Central memory CD8-positive, alpha-beta T cell (primary cell): ENCODE measurements around the gene INPP4B.

ENCODE experiments used
- ATAC-seq: fragments of 150-1000 bp; cut with Tn5 transposase; replicated peaks from 2 replicates; pipeline ENCODE4 v1.10.0; 2022; ENCODE audit warnings: mild to moderate bottlenecking, moderate FRiP score, moderate number of reproducible peaks; ENCODE audit not compliant: poor library complexity, severe bottlenecking; ENCODE audit errors: extremely low read depth
- DNase-seq, 2 donors: peaks; one replicate each; pipeline ENCODE4 v3.0.0; 2021; ENCODE audit warnings: low spot score in 2 of 2
- H3K27ac Mint-ChIP-seq: one replicate; pipeline ENCODE4 v1.8.0; 2022; ENCODE audit warnings: low read depth, mild to moderate bottlenecking, moderate library complexity, mixed read lengths
- H3K27me3 Mint-ChIP-seq: one replicate; pipeline ENCODE4 v1.8.0; 2022; ENCODE audit warnings: mixed read lengths
- H3K36me3 Mint-ChIP-seq: one replicate; pipeline ENCODE4 v1.8.0; 2022; ENCODE audit warnings: mild to moderate bottlenecking, moderate library complexity, mixed read lengths; ENCODE audit not compliant: insufficient read depth
- H3K4me1 Mint-ChIP-seq: one replicate; pipeline ENCODE4 v1.8.0; 2022; ENCODE audit warnings: mixed read lengths
- H3K4me3 Mint-ChIP-seq: one replicate; pipeline ENCODE4 v1.8.0; 2022; ENCODE audit warnings: mild to moderate bottlenecking, moderate library complexity, mixed read lengths
- H3K9me3 Mint-ChIP-seq: one replicate; pipeline ENCODE4 v1.8.0; 2022; ENCODE audit warnings: mixed read lengths

Gene INPP4B

DNA sequence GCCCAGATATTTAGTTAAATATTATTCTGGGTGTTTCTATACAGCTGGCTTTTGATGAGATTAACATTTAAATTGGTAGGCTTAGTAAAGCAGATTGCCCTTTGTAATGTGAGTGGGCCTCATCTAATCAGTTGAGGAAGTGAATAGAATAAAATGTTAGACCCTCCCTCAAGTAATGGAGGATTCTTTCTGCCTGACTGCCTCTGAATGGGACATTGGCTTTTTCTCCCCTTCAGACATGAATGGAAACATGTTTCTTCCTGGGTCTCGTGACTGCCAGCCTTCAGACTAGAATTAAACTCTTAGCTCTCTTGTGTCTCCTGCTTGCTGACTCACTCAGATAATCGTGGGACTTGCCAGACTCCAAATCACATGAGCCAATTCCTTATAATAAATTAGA lies 266.7 kb downstream of the INPP4B start:
- no peaks in the 10 kb centered on the region for H3K9me3 Mint-ChIP-seq
- no peak overlapping the region for H3K4me3 Mint-ChIP-seq
- H3K27ac Mint-ChIP-seq: no peak overlapping the region

DNA sequence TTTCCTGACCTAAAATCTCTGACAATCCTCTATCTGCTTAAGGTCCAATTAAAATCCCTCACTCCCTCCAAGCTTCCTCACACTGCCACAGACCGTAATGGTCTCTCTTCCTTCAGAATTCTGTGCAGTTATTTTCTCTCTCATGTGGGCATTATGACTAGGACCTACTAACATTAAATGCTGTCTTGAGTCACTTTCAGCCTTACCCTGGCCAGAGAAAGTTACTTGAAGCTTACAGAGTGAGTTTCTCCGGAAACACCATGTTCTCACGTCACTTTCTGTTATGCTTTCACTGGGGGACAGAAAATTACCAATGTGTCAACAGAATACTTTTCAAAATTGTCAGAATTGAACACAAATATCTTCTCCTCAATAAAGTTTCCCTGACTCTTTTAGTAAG lies 271.8 kb downstream of the INPP4B start:
- Mint-ChIP-seq H3K27ac (peak overlapping the region; percentile 50), H3K4me3 (no peak overlapping the region)
- peak; percentile 43 for ATAC-seq

More for the DNA sequence above, 266.7 kb downstream of the INPP4B start:
- Mint-ChIP-seq H3K4me1 (peaks cover 8% of the 10 kb centered on the region), H3K36me3 (peaks cover 4% of the 10 kb centered on the region), H3K27me3 (no peaks in the 10 kb centered on the region)
- ATAC-seq: no peak
- DNase-seq: no peak

DNA sequence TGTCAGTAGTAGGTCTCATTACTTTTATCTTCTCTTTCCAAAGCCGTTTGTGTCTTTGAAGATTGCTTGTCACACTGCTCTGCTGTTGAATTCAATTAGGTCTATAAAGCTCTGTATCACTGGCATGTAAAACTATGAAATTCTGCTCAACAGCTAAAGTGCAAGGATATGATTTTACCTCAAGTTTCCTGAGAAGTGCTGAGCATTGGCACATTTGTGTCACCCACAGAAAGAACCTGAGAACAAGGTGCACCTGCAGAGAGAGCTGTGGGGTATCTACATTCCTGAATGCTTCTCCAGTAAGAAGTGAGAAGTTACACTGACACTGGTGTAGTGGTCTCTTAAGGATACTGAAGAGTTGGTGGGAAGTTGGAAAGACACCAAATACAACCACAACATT lies 274.0 kb downstream of the INPP4B start:
- peaks cover 2% of the 10 kb centered on the region for H3K36me3 Mint-ChIP-seq
- no peak for ATAC-seq
- no peak for DNase-seq
- H3K27me3 Mint-ChIP-seq: no peaks in the 10 kb centered on the region
- H3K9me3 Mint-ChIP-seq: no peaks in the 10 kb centered on the region
- no peak overlapping the region for H3K4me3 Mint-ChIP-seq
- H3K4me1 Mint-ChIP-seq: peaks cover 24% of the 10 kb centered on the region
- no peak overlapping the region for H3K27ac Mint-ChIP-seq

More for the DNA sequence above, 271.8 kb downstream of the INPP4B start:
- H3K9me3 Mint-ChIP-seq: no peaks in the 10 kb centered on the region
- H3K36me3 Mint-ChIP-seq: peaks cover 2% of the 10 kb centered on the region
- no peaks in the 10 kb centered on the region for H3K27me3 Mint-ChIP-seq
- H3K4me1 Mint-ChIP-seq: peaks cover 18% of the 10 kb centered on the region
- no peak for DNase-seq

DNA sequence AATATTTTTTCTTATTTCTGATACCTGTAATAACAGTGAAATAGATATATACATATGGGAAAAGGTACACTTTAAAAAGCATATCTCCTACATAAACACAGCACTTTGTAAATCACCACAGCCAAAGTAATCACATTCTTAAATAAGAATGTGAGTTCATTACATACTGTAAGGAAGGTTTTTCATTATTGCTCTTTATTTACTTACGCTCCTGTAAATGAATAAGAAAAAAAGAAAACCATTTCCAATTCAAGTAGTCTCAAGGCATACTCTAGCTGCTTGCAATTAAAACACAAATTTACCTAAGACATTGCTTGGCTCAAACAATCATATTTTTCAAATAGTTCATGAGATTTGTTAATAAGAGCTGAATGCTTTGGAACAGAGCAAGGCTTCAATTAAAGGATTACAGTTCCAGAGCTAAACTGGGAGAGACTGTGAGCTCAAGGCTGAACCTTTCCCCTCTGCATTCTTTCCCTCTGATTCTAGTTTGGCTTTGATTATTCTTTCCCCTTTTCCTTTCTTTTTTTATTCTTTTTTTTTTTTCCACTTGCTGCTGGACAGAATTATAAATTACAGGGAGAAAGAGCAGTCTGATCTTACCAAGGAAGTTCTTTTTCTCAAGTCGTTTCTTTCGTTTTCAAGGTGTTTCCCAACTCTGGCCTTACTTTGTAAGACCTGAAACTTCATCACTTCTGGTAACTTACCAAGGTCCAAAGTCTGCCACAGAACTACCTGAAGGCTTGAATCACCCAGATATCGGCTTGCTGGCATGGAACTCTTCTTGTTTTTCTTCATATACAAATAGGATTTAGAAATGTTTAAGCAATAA lies 278.3 kb downstream of the INPP4B start:
- H3K4me1 Mint-ChIP-seq: peaks cover 30% of the 10 kb centered on the region
- no peaks in the 10 kb centered on the region for H3K27me3 Mint-ChIP-seq
- H3K9me3 Mint-ChIP-seq: no peaks in the 10 kb centered on the region
- no peak for DNase-seq
- H3K36me3 Mint-ChIP-seq: peaks cover 2% of the 10 kb centered on the region
- H3K4me3 Mint-ChIP-seq: peak overlapping the region; percentile 79
- H3K27ac Mint-ChIP-seq: peak overlapping the region; percentile 93
- no peak for ATAC-seq

- H3K36me3 Mint-ChIP-seq: no peaks in the 10 kb centered on the region
- H3K27ac Mint-ChIP-seq: peak overlapping the region; percentile 93
- peaks cover 28% of the 10 kb centered on the region for H3K4me1 Mint-ChIP-seq
- ATAC-seq (peak; percentile 68), DNase-seq (peak in 1 of 2 donors; percentile 27)
- H3K27me3 Mint-ChIP-seq: no peaks in the 10 kb centered on the region
- H3K4me3 Mint-ChIP-seq: peak overlapping the region; percentile 79
- H3K9me3 Mint-ChIP-seq: no peaks in the 10 kb centered on the region
These were observed 278.9 kb downstream of the INPP4B start for GRCh38 chr4:142567199-142567598.

- Mint-ChIP-seq H3K27me3 (no peaks in the 10 kb centered on the region), H3K27ac (peak overlapping the region; percentile 93), H3K4me1 (peaks cover 28% of the 10 kb centered on the region), H3K4me3 (peak overlapping the region; percentile 79), H3K9me3 (no peaks in the 10 kb centered on the region), H3K36me3 (no peaks in the 10 kb centered on the region)
- no peak for DNase-seq
- ATAC-seq: peak; percentile 28
These were observed 279.3 kb downstream of the INPP4B start for GRCh38 chr4:142566777-142567176.

- DNase-seq: no peak
- peak overlapping the region; percentile 79 for H3K4me3 Mint-ChIP-seq
- H3K27ac Mint-ChIP-seq: peak overlapping the region; percentile 93
- H3K27me3 Mint-ChIP-seq: no peaks in the 10 kb centered on the region
- no peaks in the 10 kb centered on the region for H3K9me3 Mint-ChIP-seq
- H3K4me1 Mint-ChIP-seq: peaks cover 28% of the 10 kb centered on the region
- ATAC-seq: peak; percentile 2
- H3K36me3 Mint-ChIP-seq: no peaks in the 10 kb centered on the region
These were observed 279.9 kb downstream of the INPP4B start for GRCh38 chr4:142566243-142566642.

DNA sequence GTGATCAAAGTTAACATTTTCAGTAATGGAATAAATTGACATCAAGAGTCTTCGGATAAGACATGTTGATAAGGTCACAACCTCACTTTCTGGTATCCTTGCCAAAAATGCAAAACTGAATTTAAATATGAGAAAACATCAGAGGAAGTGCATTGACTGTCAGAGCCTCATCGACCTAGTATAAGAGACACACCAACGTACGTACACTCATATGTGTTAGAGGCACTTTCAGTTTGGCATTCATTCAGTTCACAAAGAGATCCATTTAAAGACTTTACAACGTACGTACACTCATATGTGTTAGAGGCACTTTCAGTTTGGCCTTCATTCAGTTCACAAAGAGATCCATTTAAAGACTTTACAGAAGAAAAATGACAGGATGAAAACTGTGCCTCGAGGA lies 280.3 kb downstream of the INPP4B start:
- ATAC-seq (peak; percentile 79), DNase-seq (peak in 1 of 2 donors; percentile 13)
- Mint-ChIP-seq H3K4me3 (peak overlapping the region; percentile 79), H3K4me1 (peaks cover 28% of the 10 kb centered on the region), H3K9me3 (no peaks in the 10 kb centered on the region), H3K27ac (peak overlapping the region; percentile 93), H3K27me3 (no peaks in the 10 kb centered on the region), H3K36me3 (no peaks in the 10 kb centered on the region)

DNA sequence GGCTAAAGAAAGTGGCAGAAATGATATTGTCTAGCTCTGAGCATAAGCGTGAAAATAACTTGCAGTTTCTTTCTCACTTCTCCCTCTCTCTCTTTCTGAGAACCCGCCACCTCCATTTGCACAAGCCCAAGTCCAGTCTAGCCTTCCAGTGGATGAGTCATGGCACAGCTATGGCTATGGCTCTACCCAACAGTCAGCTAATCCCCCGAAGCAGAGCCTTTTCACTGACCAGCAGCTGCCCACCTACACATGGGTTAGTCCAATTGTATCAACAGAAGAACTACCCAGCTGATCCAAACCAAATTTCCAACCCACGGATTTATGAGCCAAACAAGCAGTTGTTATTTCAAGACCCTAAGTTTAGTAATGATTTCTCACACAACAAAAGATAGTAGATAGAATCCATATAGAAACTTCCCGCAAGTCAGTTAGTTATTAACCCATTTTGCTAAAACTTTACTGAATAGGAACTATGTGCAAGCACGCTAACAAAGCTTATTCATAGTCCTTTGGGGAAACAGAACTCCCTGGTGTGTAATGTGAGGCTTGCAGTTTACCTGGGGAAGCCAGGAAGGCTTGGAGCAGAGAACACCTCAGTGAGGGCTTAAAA lies 282.3 kb downstream of the INPP4B start:
- Mint-ChIP-seq H3K4me3 (no peak overlapping the region), H3K27me3 (no peaks in the 10 kb centered on the region), H3K27ac (peak overlapping the region; percentile 52), H3K36me3 (no peaks in the 10 kb centered on the region), H3K9me3 (no peaks in the 10 kb centered on the region), H3K4me1 (peaks cover 28% of the 10 kb centered on the region)
- ATAC-seq: no peak
- no peak for DNase-seq

GRCh38 chr4:142559986-142560385 lies 286.1 kb downstream of the INPP4B start:
- Mint-ChIP-seq H3K4me3 (no peak overlapping the region), H3K4me1 (peaks cover 9% of the 10 kb centered on the region), H3K36me3 (no peaks in the 10 kb centered on the region), H3K27me3 (no peaks in the 10 kb centered on the region), H3K27ac (no peak overlapping the region), H3K9me3 (no peaks in the 10 kb centered on the region)
- ATAC-seq (no peak), DNase-seq (no peak)

DNA sequence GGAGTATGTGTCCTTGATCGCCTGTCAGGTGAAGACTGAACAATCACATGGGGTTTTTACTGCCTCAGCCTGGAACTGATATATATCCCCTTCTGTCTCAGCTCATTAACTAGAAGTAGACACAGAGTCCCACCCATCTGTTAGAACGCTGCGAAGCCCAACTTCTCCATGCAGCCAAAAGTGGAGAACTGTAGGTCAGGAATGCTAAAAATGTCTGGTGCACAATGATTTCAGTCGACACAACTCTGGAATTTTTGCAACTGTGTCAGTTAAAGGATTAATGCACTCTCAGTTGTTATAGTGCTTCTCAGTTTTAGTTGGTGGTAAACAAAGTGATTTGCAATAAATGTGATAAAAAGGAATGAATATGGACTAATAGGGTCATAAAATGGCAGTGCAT lies 287.2 kb downstream of the INPP4B start:
- no peak overlapping the region for H3K27ac Mint-ChIP-seq
- no peak overlapping the region for H3K4me3 Mint-ChIP-seq
- DNase-seq: no peak
- H3K4me1 Mint-ChIP-seq: peaks cover under 1% of the 10 kb centered on the region
- H3K27me3 Mint-ChIP-seq: no peaks in the 10 kb centered on the region
- H3K36me3 Mint-ChIP-seq: no peaks in the 10 kb centered on the region
- ATAC-seq: no peak
- H3K9me3 Mint-ChIP-seq: no peaks in the 10 kb centered on the region

DNA sequence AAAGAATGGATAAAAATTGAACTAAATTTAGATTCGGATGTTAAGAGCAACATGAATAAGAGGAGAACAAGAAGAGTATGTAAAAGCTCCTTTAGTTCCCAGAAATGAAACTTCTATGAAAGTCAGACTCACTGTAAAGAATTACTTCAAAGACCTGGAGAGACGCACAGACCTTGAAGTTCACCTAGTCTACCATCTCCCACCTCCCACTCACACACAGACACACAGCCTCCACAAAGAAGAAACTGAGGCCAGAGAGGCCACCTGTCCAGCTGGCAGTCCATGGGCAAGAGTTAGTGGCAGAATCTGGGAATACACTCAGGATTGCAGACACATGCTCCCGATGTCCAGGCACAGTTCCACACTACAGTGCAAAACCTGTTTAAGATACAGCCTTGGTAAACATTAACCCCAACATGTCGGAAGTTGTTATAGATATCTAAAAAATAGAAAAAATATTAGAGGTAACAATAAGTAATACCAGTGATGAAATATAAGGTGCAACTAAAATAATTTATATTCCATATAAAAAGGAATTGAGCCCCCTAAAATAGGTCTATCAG lies 288.8 kb downstream of the INPP4B start:
- H3K27me3 Mint-ChIP-seq: no peaks in the 10 kb centered on the region
- no peak for DNase-seq
- H3K27ac Mint-ChIP-seq: no peak overlapping the region
- H3K4me1 Mint-ChIP-seq: peaks cover 6% of the 10 kb centered on the region
- H3K9me3 Mint-ChIP-seq: no peaks in the 10 kb centered on the region
- H3K36me3 Mint-ChIP-seq: no peaks in the 10 kb centered on the region
- no peak for ATAC-seq
- no peak overlapping the region for H3K4me3 Mint-ChIP-seq
